ENCODE measurements around the gene HDHD5. TPM values are rescaled to one million over a fixed set of nuclear protein-coding genes. Genes with fewer than 3 reads are reported as not detected.

HDHD5 gene
- total RNA-seq, 1 donor from 2014 or later = 30.7 TPM

DNA sequence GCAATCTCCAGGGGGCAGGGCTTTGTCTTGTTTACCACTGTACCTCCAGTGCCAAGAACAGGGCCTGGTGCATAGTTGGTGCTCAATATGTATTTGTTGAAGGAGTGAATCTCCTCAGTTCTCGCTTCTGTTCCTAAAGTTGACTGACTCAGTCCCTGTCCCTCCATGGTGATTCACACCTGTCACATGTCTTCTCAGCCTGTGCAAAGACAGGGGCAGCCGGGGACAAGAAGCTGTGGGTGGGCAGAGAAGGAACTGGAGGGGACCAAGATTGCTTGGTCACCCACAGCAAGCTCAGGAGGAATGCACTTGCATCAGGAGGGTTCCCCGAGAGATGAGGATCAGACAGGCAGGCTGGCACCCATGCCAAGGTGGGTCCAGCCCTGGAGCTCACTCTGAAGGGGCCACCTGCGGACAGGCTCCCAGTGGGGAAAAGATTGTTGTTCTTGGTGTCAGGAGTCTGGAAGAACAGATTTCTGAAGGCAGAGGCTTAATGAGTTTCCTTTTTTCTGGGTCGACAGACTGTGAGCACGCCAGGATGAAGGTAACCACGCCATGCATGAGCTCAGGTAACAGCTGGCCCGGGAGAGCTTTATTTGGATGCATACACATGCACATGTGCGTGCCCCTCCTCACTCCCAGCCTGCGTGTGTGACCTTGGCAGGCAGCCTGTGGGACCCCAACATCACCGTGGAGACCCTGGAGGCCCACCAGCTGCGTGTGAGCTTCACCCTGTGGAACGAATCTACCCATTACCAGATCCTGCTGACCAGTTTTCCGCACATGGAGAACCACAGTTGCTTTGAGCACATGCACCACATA, 57.4 kb downstream of the HDHD5 start:
- Mint-ChIP-seq H3K27me3 (ENCODE audit: unreplicated experiment) (no peaks in the 10 kb centered on the region), H3K4me3 (ENCODE audit: unreplicated experiment) (no peak overlapping the region), H3K4me1 (ENCODE audit: unreplicated experiment) (no peaks in the 10 kb centered on the region), H3K36me3 (ENCODE audit: unreplicated experiment) (peaks cover 27% of the 10 kb centered on the region), H3K27ac (ENCODE audit: unreplicated experiment) (no peak overlapping the region), H3K9me3 (ENCODE audit: unreplicated experiment) (no peaks in the 10 kb centered on the region)
- no peak for DNase-seq (ENCODE audit: extremely low spot score, unreplicated experiment)
- TF ChIP-seq, protein P1, sequence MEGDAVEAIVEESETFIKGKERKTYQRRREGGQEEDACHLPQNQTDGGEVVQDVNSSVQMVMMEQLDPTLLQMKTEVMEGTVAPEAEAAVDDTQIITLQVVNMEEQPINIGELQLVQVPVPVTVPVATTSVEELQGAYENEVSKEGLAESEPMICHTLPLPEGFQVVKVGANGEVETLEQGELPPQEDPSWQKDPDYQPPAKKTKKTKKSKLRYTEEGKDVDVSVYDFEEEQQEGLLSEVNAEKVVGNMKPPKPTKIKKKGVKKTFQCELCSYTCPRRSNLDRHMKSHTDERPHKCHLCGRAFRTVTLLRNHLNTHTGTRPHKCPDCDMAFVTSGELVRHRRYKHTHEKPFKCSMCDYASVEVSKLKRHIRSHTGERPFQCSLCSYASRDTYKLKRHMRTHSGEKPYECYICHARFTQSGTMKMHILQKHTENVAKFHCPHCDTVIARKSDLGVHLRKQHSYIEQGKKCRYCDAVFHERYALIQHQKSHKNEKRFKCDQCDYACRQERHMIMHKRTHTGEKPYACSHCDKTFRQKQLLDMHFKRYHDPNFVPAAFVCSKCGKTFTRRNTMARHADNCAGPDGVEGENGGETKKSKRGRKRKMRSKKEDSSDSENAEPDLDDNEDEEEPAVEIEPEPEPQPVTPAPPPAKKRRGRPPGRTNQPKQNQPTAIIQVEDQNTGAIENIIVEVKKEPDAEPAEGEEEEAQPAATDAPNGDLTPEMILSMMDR (IDR thresholded peaks at IDR 0.05) = no peak

DNA sequence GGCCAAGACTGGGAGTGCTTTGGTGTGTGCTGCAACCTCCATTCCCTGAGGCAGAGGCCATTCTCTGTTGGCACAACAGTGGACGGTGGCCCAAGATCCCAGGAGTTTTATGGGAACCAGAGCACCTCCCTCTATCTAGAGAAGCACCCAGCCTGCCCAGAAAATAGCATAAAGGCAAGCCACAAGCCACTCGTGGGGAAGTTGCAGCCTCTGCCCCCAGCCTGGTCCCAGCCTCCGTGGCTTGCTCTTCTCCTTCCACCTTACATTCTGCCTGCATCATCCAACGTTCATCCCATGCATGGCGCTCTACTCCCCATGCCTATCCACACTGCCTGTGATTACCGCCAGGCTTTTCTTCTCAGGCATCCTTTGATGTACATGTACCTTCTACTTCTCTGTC, 58.5 kb downstream of the HDHD5 start:
- Mint-ChIP-seq H3K4me1 (ENCODE audit: unreplicated experiment) (no peaks in the 10 kb centered on the region), H3K9me3 (ENCODE audit: unreplicated experiment) (no peaks in the 10 kb centered on the region), H3K27ac (ENCODE audit: unreplicated experiment) (no peak overlapping the region), H3K27me3 (ENCODE audit: unreplicated experiment) (no peaks in the 10 kb centered on the region), H3K36me3 (ENCODE audit: unreplicated experiment) (peaks cover 27% of the 10 kb centered on the region), H3K4me3 (ENCODE audit: unreplicated experiment) (no peak overlapping the region)
- TF ChIP-seq, protein P1 (IDR thresholded peaks at IDR 0.05) = no peak
- DNase-seq (ENCODE audit: extremely low spot score, unreplicated experiment) = no peak

DNA sequence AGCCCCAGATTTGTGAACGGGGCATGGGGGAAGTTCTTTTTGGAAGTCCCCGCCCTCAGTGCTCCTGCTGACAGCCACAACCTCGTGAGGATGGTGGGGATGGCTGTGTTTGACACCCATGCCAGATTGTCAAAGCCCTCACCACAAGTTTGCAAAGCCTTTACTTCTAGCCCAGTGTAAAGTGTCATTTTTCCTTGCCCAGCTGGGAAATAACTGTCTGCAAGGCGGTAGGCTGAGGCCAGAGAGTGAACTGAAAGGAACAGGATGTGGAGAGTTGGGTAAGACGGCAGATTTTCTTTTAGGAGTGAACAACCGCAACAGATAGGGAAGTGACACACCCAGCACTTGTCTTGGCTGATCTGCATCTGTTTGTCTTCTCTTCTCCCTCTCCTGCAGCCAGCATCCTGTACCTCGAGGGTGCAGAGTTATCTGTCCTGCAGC, 60.7 kb downstream of the HDHD5 start:
- Mint-ChIP-seq H3K4me3 (ENCODE audit: unreplicated experiment) (no peak overlapping the region), H3K4me1 (ENCODE audit: unreplicated experiment) (no peaks in the 10 kb centered on the region), H3K36me3 (ENCODE audit: unreplicated experiment) (peaks cover 25% of the 10 kb centered on the region), H3K27me3 (ENCODE audit: unreplicated experiment) (no peaks in the 10 kb centered on the region), H3K9me3 (ENCODE audit: unreplicated experiment) (no peaks in the 10 kb centered on the region), H3K27ac (ENCODE audit: unreplicated experiment) (no peak overlapping the region)
- no peak for DNase-seq (ENCODE audit: extremely low spot score, unreplicated experiment)
- TF ChIP-seq, protein P1 (IDR thresholded peaks at IDR 0.05) = no peak

DNA sequence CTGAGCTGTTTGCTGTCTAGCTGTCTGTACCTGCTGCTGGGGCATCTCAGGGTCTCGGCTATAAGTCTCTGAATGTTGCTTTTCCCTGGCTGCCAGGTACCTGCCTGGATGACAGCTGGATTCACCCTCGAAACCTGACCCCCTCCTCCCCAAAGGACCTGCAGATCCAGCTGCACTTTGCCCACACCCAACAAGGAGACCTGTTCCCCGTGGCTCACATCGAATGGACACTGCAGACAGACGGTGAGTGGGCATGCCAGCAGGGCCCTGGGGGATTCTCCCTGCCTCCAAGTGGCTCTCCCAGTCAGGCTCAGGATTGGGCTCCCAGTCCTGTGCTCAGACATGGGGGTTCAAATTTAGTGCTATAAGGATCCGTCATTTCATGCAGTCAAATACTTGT, 61.4 kb downstream of the HDHD5 start:
- H3K9me3 Mint-ChIP-seq (ENCODE audit: unreplicated experiment) = no peaks in the 10 kb centered on the region
- no peak overlapping the region for H3K27ac Mint-ChIP-seq (ENCODE audit: unreplicated experiment)
- DNase-seq (ENCODE audit: extremely low spot score, unreplicated experiment) = no peak
- H3K36me3 Mint-ChIP-seq (ENCODE audit: unreplicated experiment) = peaks cover 25% of the 10 kb centered on the region
- H3K4me1 Mint-ChIP-seq (ENCODE audit: unreplicated experiment) = no peaks in the 10 kb centered on the region
- no peaks in the 10 kb centered on the region for H3K27me3 Mint-ChIP-seq (ENCODE audit: unreplicated experiment)
- no peak overlapping the region for H3K4me3 Mint-ChIP-seq (ENCODE audit: unreplicated experiment)
- TF ChIP-seq, protein P1 (IDR thresholded peaks at IDR 0.05) = no peak

DNA sequence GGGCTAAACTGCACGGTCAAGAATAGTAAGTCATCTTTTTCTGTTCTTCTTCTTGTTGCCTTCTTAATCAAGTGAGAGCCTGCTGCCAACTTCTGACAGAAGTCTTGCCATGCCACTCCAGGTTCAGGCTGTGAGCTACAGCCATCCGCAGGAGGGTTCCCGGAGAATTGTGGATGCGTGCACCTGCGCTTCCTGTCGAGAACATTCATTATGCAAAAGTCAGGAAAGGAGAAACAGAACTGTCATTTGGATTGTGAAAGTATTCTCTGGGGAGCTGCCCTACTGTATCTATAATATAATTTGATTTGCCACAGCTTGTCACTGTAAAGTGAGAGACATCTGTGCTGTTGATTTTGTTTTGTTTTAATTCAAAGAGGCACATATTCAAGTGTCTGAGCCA, 62.0 kb downstream of the HDHD5 start:
- no peak for DNase-seq (ENCODE audit: extremely low spot score, unreplicated experiment)

More for the DNA sequence above, 62.0 kb downstream of the HDHD5 start:
- Mint-ChIP-seq H3K27ac (ENCODE audit: unreplicated experiment) (no peak overlapping the region), H3K36me3 (ENCODE audit: unreplicated experiment) (peaks cover 21% of the 10 kb centered on the region), H3K4me1 (ENCODE audit: unreplicated experiment) (no peaks in the 10 kb centered on the region), H3K27me3 (ENCODE audit: unreplicated experiment) (no peaks in the 10 kb centered on the region), H3K4me3 (ENCODE audit: unreplicated experiment) (no peak overlapping the region), H3K9me3 (ENCODE audit: unreplicated experiment) (no peaks in the 10 kb centered on the region)
- TF ChIP-seq, protein P1 (IDR thresholded peaks at IDR 0.05) = no peak
